Measurements from ENCODE around the gene CYB561D2.

GRCh38 chr3:50333744-50334328, 16.8 kb upstream of the CYB561D2 start:
- TF ChIP-seq ZFP30 (CRISPR knock-in tag; IDR thresholded peaks at IDR 0.05) (no peak), ZC3H10 (CRISPR knock-in tag; IDR thresholded peaks at IDR 0.05) (no peak), GLIS3 (CRISPR knock-in tag; IDR thresholded peaks at IDR 0.05) (no peak), TOX (CRISPR knock-in tag; IDR thresholded peaks at IDR 0.05; ENCODE audit: borderline replicate concordance) (no peak), CSRNP3 (CRISPR knock-in tag; IDR thresholded peaks at IDR 0.05) (no peak)
- TF ChIP-seq, protein P1, sequence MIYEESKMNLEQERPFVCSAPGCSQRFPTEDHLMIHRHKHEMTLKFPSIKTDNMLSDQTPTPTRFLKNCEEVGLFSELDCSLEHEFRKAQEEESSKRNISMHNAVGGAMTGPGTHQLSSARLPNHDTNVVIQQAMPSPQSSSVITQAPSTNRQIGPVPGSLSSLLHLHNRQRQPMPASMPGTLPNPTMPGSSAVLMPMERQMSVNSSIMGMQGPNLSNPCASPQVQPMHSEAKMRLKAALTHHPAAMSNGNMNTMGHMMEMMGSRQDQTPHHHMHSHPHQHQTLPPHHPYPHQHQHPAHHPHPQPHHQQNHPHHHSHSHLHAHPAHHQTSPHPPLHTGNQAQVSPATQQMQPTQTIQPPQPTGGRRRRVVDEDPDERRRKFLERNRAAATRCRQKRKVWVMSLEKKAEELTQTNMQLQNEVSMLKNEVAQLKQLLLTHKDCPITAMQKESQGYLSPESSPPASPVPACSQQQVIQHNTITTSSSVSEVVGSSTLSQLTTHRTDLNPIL (CRISPR knock-in tag; IDR thresholded peaks at IDR 0.05; ENCODE audit: low read depth) = no peak
